Measurements from ENCODE around the gene TXNDC9. TPM values are rescaled to one million over a fixed set of nuclear protein-coding genes. Genes with fewer than 3 reads are reported as not detected.
"Not testable (repeated sequence)": the region's sequence is repeated elsewhere in the genome, so short reads cannot be mapped to it uniquely, and the experiment has no call there.

The TXNDC9 gene
- total RNA-seq, 4 donors from 2014 or later: 25.3 to 37.1 (median 29.7) TPM

- Histone ChIP-seq H3K27ac (no peak overlapping the region), H3K36me3 (peaks cover 0 to 89% (median 13%) of the 10 kb centered on the region in 3 donors), H3K27me3 (no peaks in the 10 kb centered on the region), H3K4me3 (no peak overlapping the region), H3K4me1 (no peaks in the 10 kb centered on the region), H3K9me3 (peaks cover 0 to 7% (median 4%) of the 10 kb centered on the region in 4 donors)
- no peak for DNase-seq (ENCODE audit: low spot score in 2 of 2)
- TF ChIP-seq POLR2A (IDR thresholded peaks at IDR 0.05): no peak
- TF ChIP-seq CTCF (IDR thresholded peaks at IDR 0.05): no peak
- TF ChIP-seq EP300 (IDR thresholded peaks at IDR 0.05): no peak
- 94 to 96% methylated on average over 7 of the region's 7 CpGs for WGBS, 2 donors
These were observed 40.2 kb upstream of the TXNDC9 start for GRCh38 chr2:99376254-99376864.

DNA sequence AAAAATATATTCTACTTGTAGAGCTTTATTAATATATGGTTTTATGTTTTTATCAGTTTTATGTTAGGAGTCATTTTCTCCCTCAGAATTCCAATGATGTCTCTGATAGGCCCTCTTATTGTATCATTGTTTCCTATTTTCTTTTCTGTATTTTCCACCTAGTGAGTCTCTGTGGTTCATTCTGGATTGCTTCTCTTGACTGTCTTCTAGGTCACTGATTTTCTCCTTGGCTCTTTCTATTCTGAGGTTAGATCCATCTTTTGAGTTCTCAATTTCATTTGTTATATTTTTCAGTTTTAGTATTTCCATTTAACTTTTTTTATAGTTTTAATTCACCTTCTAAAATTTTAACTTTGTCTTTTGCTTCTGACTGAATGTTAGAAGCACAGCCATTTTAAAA lies 38.6 kb upstream of the TXNDC9 start:
- H3K4me1 ChIP-seq: no peaks in the 10 kb centered on the region
- no peak overlapping the region for H3K4me3 ChIP-seq
- H3K27me3 ChIP-seq: no peaks in the 10 kb centered on the region
- TF ChIP-seq EP300 (IDR thresholded peaks at IDR 0.05) (no peak), CTCF (IDR thresholded peaks at IDR 0.05) (no peak)
- DNase-seq (ENCODE audit: low spot score in 2 of 2): no peak
- H3K36me3 ChIP-seq: peaks cover 0 to 98% (median 12%) of the 10 kb centered on the region in 3 donors
- peaks cover 0 to 7% (median 4%) of the 10 kb centered on the region in 4 donors for H3K9me3 ChIP-seq
- H3K27ac ChIP-seq: no peak overlapping the region

DNA sequence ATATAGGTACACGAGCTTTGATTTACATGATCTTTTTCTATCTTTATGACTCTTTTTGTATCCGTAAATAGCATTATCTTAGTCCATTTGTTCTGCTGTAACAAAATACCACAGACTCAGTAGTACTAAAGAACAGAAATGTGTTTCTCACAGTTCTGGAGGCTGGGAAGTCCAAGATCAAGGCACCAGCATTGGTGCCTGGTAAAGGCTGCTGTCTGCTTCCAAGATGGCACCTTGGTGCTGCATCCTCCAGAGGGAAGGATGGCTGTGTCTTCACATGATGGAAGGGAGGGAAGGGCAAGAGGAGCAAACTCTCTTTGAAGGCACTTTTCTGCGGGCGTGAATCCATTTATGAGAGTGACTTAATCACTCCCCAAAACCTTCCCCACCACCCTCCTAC lies 37.0 kb upstream of the TXNDC9 start:
- Histone ChIP-seq H3K27me3 (no peaks in the 10 kb centered on the region), H3K4me1 (no peaks in the 10 kb centered on the region), H3K27ac (no peak overlapping the region), H3K36me3 (peaks cover 0 to 100% (median 6%) of the 10 kb centered on the region in 3 donors), H3K4me3 (no peak overlapping the region), H3K9me3 (peaks cover 0 to 7% (median 4%) of the 10 kb centered on the region in 4 donors)
- 97 to 99% methylated on average over 4 of the region's 4 CpGs for whole genome bisulfite sequencing, 2 donors
- no peak for DNase-seq (ENCODE audit: low spot score in 2 of 2)
- no peak for TF ChIP-seq EP300 (IDR thresholded peaks at IDR 0.05)
- no peak for TF ChIP-seq CTCF (IDR thresholded peaks at IDR 0.05)
- no peak for TF ChIP-seq POLR2A (IDR thresholded peaks at IDR 0.05)

DNA sequence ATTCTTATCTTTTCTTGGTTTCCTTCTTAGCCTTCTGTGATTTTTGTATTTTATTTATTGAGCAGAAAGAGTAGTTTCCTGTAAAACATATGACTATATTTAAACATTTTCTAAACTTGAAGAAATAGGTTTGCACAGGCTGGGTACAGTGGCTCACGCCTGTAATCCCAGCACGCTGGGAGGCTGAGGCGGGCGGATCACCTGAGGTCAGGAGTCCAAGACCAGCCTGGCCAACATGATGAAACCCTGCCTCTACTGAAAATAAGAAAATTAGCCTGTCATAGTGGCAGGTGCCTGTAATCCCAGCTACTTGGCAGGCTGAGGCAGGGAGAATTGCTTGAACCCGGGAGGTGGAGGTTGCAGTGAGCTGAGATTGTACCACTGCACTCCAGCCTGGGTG lies 32.7 kb upstream of the TXNDC9 start:
- H3K4me3 ChIP-seq; DNase-seq (ENCODE audit: low spot score in 2 of 2); H3K9me3 ChIP-seq; H3K4me1 ChIP-seq; H3K27me3 ChIP-seq; H3K27ac ChIP-seq: not testable (repeated sequence)
- WGBS, 2 donors: 98% methylated on average over 5 of the region's 5 CpGs
- peaks cover 3 to 100% (median 10%) of the 10 kb centered on the region in 3 donors for H3K36me3 ChIP-seq

DNA sequence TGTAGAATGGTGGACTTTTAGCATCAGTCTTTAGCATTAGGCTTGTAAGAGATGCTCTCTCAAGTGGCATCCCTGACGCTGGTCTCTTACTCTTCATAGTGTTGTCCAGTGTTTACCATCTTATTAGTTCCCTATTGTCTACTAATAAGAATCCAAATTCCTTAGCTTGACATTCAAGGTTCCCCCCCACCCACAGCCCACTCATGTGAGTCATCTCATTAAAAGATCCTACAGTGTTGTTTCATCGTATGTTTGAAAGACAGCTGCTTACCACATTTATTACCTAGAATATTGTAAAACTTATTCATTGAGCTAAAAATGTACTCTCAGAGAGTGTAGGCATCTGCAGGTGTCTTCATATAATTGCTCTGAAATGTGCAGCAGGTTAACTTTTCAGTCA lies 29.5 kb upstream of the TXNDC9 start:
- Histone ChIP-seq H3K4me3 (no peak overlapping the region), H3K9me3 (no peaks in the 10 kb centered on the region), H3K4me1 (no peaks in the 10 kb centered on the region), H3K27me3 (no peaks in the 10 kb centered on the region), H3K36me3 (peaks cover 3 to 91% (median 11%) of the 10 kb centered on the region in 3 donors), H3K27ac (no peak overlapping the region)
- DNase-seq (ENCODE audit: low spot score in 2 of 2): no peak
- TF ChIP-seq EP300 (IDR thresholded peaks at IDR 0.05) (no peak), POLR2A (IDR thresholded peaks at IDR 0.05) (no peak), CTCF (IDR thresholded peaks at IDR 0.05) (no peak)
- 31 to 49% methylated on average over 2 of the region's 2 CpGs for WGBS, 2 donors

- Histone ChIP-seq H3K36me3 (peaks cover 0 to 5% (median 0%) of the 10 kb centered on the region in 3 donors), H3K4me1 (peaks cover 0 to 6% (median 0%) of the 10 kb centered on the region in 4 donors), H3K4me3 (no peak overlapping the region), H3K27ac (no peak overlapping the region), H3K9me3 (no peaks in the 10 kb centered on the region), H3K27me3 (no peaks in the 10 kb centered on the region)
- no peak for DNase-seq (ENCODE audit: low spot score in 2 of 2)
- TF ChIP-seq POLR2A (IDR thresholded peaks at IDR 0.05) (no peak), EP300 (IDR thresholded peaks at IDR 0.05) (no peak), CTCF (IDR thresholded peaks at IDR 0.05) (no peak)
These were observed 20.7 kb upstream of the TXNDC9 start for GRCh38 chr2:99356853-99357252.

- H3K36me3 ChIP-seq; H3K27me3 ChIP-seq; H3K4me1 ChIP-seq; H3K9me3 ChIP-seq; H3K4me3 ChIP-seq; DNase-seq (ENCODE audit: low spot score in 2 of 2); H3K27ac ChIP-seq: not testable (repeated sequence)
- 90 to 97% methylated on average over 8 of the region's 8 CpGs for WGBS, 2 donors
These were observed 18.7 kb upstream of the TXNDC9 start for GRCh38 chr2:99354825-99355224.
